GM12892 (cell line): Measurements from ENCODE around the gene SREBF1.

Source experiments
- POLR2A ChIP-seq: IDR thresholded peaks from 2 replicates; pipeline ENCODE4 v1.6.1; 2011; ENCODE audit warnings: low read depth, low read length, control low read depth
- POLR2AphosphoS5 ChIP-seq: IDR thresholded peaks from 2 replicates; pipeline ENCODE4 v1.6.1; 2011; ENCODE audit warnings: low read depth, low read length, control low read depth

GRCh38 chr17:17786998-17787397, 49.8 kb downstream of the SREBF1 start:
- TF ChIP-seq POLR2AphosphoS5 (no peak), POLR2A (no peak)
